Neural cell (in vitro differentiated cells): ENCODE measurements around the gene SEC14L6.

Source experiments
- EP300 ChIP-seq: fragments of 450-650 bp; conservative IDR thresholded peaks from 2 replicates; pipeline ENCODE4 v1.6.1; 2014; ENCODE audit warnings: antibody characterized with exemption, mild to moderate bottlenecking, moderate library complexity; ENCODE audit not compliant: poor library complexity, severe bottlenecking
- MXI1 ChIP-seq: fragments of 450-650 bp; conservative IDR thresholded peaks from 2 replicates; pipeline ENCODE4 v1.6.1; 2014; ENCODE audit warnings: antibody characterized with exemption, mild to moderate bottlenecking; ENCODE audit not compliant: poor library complexity, severe bottlenecking
- RAD21 ChIP-seq: fragments of 450-650 bp; conservative IDR thresholded peaks from 2 replicates; pipeline ENCODE4 v1.6.1; 2014; ENCODE audit warnings: antibody characterized with exemption, mild to moderate bottlenecking, moderate library complexity
- TF ChIP-seq, protein P1 (sequence below): fragments of 450-650 bp; IDR thresholded peaks from 2 replicates; pipeline ENCODE4 v1.5.1; 2014; ENCODE audit warnings: antibody characterized with exemption, mild to moderate bottlenecking, moderate library complexity; ENCODE audit not compliant: poor library complexity, severe bottlenecking
- TF ChIP-seq, protein P2 (sequence below): IDR thresholded peaks from 2 replicates; pipeline ENCODE4 v1.6.1; 2012; ENCODE audit warnings: borderline replicate concordance

GRCh38 chr22:30572210-30572609, 25.7 kb upstream of the SEC14L6 start:
- TF ChIP-seq EP300: no peak
- TF ChIP-seq, protein P1, sequence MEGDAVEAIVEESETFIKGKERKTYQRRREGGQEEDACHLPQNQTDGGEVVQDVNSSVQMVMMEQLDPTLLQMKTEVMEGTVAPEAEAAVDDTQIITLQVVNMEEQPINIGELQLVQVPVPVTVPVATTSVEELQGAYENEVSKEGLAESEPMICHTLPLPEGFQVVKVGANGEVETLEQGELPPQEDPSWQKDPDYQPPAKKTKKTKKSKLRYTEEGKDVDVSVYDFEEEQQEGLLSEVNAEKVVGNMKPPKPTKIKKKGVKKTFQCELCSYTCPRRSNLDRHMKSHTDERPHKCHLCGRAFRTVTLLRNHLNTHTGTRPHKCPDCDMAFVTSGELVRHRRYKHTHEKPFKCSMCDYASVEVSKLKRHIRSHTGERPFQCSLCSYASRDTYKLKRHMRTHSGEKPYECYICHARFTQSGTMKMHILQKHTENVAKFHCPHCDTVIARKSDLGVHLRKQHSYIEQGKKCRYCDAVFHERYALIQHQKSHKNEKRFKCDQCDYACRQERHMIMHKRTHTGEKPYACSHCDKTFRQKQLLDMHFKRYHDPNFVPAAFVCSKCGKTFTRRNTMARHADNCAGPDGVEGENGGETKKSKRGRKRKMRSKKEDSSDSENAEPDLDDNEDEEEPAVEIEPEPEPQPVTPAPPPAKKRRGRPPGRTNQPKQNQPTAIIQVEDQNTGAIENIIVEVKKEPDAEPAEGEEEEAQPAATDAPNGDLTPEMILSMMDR: no peak
- TF ChIP-seq MXI1: no peak
- TF ChIP-seq, protein P2, sequence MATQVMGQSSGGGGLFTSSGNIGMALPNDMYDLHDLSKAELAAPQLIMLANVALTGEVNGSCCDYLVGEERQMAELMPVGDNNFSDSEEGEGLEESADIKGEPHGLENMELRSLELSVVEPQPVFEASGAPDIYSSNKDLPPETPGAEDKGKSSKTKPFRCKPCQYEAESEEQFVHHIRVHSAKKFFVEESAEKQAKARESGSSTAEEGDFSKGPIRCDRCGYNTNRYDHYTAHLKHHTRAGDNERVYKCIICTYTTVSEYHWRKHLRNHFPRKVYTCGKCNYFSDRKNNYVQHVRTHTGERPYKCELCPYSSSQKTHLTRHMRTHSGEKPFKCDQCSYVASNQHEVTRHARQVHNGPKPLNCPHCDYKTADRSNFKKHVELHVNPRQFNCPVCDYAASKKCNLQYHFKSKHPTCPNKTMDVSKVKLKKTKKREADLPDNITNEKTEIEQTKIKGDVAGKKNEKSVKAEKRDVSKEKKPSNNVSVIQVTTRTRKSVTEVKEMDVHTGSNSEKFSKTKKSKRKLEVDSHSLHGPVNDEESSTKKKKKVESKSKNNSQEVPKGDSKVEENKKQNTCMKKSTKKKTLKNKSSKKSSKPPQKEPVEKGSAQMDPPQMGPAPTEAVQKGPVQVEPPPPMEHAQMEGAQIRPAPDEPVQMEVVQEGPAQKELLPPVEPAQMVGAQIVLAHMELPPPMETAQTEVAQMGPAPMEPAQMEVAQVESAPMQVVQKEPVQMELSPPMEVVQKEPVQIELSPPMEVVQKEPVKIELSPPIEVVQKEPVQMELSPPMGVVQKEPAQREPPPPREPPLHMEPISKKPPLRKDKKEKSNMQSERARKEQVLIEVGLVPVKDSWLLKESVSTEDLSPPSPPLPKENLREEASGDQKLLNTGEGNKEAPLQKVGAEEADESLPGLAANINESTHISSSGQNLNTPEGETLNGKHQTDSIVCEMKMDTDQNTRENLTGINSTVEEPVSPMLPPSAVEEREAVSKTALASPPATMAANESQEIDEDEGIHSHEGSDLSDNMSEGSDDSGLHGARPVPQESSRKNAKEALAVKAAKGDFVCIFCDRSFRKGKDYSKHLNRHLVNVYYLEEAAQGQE: no peak
- no peak for TF ChIP-seq RAD21
